Astrocyte (in vitro differentiated cells and primary cell): ENCODE data around the gene CYP2A6.
"Not testable (repeated sequence)": the region's sequence is repeated elsewhere in the genome, so short reads cannot be mapped to it uniquely, and the experiment has no call there.

Source experiments
- CTCF ChIP-seq: IDR thresholded peaks from 2 replicates; pipeline ENCODE4 v1.5.1; 2011; ENCODE audit warnings: low read depth, mild to moderate bottlenecking, inconsistent platforms, low read length, moderate library complexity; ENCODE audit not compliant: insufficient read depth
- EZH2 ChIP-seq: IDR thresholded peaks from 2 replicates; pipeline ENCODE4 v1.6.1; 2012; ENCODE audit warnings: mild to moderate bottlenecking, low read length, inconsistent platforms; ENCODE audit not compliant: insufficient read depth

DNA sequence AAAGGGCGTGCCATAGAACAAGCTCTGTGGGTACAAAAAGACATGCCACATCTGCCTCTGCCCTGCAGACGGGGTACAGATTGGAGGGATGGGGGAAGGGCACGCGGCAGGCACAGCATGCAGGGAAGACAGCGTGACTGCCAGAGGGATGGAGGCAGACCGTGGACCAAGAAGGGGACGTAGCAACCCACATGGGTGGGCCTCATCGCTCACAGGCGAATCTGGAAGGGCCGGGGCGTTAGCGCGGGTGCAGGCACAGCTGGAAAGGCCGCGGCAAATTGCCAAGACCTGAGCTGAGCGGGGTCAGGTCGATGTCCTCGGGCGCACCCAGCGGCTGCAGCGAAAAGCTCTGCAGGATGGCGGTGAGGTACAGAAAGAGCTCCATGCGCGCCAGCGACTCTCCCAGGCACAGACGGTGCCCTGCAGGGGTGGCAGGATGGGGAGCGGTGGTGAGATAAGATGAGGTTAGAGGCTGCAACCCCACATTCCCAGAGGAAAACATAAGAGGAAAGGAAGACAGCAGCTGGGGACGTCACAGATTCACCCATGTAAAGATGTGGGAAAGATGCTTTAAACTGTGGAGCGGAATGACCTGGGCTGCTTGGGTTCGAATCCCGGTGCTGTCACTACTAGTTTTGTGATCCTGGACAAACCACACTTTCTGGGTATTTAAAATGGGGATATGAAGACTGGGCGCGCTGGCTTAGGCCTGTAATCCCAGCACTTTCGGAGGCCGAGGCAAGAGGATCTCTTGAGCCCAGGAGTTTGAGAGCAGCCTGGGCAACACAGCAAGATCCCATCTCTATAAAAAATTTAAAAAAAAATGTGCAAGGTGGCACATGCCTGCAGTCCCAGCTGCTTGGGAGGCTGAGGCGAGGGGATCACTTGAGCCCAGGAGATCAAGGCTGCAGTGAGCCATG is 31.5 kb downstream of the CYP2A6 start:
- TF ChIP-seq CTCF, result peak; percentile 13
- TF ChIP-seq EZH2, result not testable (repeated sequence)
